HG02798 (cell line): ENCODE measurements around the gene CTXND1.
"Not testable (repeated sequence)": the region's sequence is repeated elsewhere in the genome, so short reads cannot be mapped to it uniquely, and the experiment has no call there.

Experiments used
- ATAC-seq: cut with Tn5 transposase; IDR thresholded peaks from one replicate; pipeline ENCODE4 v1.9.1; 2021; ENCODE audit warnings: mild to moderate bottlenecking; ENCODE audit not compliant: unreplicated experiment, poor library complexity

The CTXND1 gene

DNA sequence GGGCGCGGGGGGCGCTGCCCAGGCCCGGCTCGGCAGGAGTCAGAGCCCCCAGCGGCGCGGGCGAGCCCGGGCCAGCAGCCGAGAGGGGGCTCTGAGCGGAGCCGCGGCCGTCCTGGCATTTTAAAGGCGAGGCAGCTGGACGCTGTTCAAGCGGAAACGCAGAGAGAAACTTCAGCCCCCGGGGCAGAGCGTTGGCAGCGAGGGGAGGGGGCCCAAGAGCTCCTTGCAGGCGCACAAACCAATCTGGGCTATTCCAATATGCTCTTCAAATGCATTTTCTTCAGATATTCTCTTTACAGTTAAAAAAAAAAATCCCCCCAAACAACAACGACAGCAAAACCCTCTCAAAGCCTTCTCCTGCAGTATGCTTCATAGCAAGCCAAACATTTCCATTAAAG lies at the start of gene CTXND1:
Gene CTXND1, minus strand, starts transcription at position 93 of the 398 bp plus-strand sequence. CDS start 50,264 bp downstream, outside the sequence.
- ATAC-seq = no peak

DNA sequence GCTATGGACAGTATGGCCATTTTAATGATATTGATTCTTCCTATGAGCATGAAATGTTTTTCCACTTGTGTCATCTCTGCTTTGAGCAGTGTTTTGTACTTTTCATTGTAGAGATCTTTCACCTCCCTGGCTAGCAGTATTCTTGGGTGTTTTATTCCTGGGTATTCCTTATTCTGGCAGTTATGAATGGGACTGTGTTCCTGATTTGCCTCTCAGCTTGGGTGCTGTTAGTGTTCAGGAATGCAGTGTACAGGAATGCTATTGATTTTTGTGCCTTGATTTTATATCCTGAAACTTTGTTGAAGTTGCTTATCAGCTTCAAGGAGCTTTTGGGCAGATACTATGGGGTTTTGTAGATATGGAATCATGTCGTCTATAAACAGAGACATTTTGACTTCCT lies 49.5 kb upstream of the CTXND1 start:
- no peak for ATAC-seq

DNA sequence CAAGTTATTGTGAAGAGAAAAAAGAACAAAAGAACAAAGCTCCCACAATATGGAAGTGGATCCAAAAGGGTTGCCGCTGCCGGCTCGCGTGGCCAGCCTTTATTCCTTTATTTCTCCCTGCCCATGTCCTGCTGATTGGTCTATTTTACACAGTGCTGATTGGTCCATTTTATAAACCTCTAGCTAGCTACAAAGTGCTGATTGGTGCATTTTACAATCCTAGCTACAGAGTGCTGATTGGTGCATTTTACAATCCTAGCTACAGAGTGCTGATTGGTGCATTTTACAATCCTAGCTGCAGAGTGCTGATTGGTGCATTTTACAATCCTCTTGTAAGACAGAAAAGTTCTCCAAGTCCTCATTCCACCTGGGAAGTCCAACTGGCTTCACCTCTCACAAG lies 43.8 kb upstream of the CTXND1 start:
- ATAC-seq = not testable (repeated sequence)

DNA sequence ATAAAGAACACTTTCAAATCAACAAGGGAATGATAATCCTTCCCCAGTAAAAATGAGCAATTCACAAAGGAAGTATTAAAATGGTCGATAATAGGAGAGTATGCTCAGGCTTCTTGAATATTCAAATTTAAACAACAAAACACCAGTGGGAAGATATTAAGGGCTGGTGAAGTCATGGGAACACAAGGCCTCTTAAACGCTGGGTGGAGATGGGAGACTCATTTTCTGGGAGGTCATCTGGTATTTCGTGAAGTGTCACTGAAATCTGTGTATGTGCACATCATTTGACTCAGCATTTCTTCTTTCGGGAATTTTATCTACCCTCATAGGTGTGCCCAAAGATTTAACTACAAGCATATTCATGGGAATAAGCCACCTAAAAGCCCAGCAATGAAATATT lies 40.1 kb upstream of the CTXND1 start:
- ATAC-seq = no peak

DNA sequence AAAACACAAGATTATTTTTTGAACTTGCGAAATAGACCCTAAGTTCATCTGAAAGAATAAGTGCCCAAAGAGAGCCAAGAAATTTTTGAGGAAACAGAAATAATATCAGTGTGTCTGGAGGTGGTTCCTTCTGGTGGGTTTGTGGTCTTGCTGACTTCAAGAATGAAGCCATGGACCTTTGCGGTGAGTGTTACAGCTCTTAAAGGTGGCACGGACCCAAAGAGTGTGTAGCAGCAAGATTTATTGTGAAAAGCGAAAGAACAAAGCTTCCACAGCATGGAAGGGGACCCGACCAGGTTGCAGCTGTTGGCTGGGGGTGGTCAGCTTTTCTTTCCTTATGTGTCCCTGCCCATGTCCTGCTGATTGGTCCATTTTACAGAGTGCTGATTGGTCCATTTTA lies 38.9 kb upstream of the CTXND1 start:
- ATAC-seq = not testable (repeated sequence)

DNA sequence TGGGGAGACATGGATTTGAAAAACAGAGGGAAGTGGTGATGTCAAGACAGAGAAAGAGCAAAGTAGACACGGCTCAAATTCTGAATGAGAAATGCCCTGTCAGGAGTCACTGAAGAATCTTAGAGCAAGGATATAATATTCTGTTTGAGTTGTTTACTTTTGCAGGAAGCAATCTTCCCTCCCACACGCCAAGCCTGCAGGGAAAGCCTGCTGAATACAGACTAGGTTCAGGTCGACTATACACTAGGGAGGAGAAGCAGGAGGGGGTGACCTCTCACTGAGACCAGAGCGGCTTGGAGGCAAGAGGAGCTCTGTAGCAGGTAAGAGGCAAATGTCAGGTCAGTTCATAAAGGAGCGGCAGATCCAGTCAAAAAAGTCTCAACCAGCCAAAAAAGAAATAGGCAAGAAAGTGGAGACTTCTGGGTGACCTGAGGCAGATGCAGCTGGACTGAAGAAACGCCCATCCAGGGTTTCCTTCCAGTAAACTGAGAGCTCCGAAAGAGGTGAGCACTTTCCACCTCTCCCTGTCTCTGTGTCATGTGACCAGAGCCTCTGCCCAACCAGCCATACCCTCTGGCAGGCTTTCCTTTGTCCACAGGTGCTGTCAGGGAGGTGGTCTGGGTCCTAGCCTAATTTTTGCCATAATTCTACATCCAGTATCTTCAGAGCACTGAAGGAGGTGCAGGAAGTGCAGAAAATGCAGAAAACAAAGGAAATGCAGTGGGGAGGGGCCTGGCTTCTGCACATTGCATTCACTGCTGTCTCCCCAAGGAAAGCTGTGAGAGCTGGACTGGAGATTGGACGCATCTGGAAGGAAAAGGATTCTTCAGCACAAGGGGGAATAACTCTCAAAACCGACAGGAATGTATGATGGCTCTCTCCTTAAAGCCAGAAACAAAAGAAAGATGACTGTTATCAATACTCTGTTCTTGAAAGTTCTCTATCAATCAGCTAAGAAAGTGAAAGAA lies 37.8 kb upstream of the CTXND1 start:
- no peak for ATAC-seq

DNA sequence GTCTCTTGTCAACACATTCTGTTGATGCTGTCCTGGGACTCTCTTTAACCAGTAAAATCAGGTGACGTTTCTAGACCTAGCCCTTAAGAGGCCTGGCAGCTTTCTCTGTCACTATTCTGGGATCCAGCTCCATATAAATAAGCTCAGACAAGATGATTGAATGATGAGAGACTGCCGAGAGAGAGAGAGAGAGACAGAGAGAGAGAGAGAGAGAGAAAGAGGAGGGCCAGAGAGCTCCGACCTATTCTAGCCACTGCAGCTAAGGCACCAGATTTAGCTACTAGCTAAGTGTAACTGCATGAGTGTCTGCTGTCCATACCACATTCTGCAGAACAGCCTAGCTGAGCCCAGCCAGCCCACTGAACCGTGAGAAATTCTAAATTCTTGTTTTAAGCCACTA lies 36.1 kb upstream of the CTXND1 start:
- ATAC-seq = no peak

DNA sequence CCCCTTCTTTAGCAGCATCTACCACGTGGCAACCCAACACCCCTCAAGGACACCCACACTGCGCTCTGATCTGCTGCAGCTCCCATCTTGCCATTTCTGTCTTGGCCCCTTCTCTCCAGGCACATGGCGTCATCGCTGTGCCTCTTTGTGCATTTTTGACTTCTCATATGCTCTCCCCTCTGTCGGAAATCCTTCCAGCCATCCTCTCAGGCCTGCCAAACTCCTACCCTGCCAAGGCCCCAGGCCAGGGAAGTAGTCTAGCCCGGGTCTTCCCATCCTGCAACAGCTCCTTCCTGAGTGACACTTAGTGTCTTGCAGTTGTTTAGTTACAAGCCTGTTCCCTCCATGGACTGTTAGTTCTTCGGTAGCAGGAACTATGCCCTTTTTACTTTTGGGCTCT lies 34.0 kb upstream of the CTXND1 start:
- ATAC-seq = no peak

DNA sequence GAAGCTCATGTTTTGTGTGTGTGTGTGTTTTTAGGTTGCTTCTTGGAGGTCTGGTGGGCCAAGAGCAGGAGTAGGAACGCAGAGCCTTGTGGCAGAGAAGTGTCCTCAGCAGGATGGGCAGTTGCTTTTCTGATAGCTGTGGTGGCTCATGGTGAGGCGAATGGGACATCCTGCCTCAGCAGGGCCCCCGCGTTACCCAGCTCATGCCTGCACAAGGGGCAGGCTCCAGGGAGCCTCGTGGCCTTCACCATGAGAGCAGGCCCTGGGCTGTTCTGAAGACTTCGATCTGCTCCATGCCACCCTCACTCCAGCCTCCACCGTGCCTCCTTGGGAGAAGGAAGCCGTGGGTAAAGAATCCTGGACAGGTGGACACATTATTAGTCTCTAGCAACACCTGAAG lies 33.4 kb upstream of the CTXND1 start:
- ATAC-seq = no peak

DNA sequence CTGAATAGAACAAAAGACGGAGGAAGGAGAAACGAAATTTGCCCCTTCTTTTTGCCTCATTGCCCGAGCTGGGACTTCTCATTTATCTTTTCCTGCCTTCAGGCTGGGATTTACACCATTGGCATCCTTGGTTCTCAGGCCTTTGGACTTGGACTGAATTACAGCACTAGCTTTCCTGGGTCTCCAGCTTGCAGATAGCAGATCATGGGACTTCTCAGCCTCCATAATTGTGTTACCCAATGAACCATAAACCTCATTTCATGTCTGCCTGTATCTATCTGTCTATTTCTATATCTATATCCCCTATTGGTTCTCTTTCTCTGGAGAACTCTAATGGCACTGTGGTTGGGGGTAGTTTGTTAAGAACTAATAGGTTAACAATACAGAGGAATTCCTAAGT lies 31.5 kb upstream of the CTXND1 start:
- ATAC-seq = no peak

DNA sequence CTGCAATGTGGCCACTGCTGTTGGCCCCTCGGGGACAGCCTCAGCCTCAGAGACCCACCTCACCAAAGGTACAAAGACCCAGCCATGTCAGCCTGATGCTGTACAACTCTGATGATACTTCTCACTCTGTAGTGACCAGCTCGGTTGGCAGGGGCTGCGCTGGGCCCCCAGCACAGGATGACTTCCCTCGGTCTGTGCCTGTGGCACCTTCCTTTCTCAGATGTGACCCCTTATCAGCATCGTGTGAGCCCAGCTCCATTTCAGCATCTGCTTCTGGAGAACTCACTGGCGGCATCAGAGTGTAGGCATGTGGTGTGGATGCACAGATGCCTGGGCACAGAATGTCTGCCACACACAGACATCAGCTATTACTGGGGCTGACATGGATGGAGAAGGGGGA lies 25.1 kb upstream of the CTXND1 start:
- no peak for ATAC-seq

DNA sequence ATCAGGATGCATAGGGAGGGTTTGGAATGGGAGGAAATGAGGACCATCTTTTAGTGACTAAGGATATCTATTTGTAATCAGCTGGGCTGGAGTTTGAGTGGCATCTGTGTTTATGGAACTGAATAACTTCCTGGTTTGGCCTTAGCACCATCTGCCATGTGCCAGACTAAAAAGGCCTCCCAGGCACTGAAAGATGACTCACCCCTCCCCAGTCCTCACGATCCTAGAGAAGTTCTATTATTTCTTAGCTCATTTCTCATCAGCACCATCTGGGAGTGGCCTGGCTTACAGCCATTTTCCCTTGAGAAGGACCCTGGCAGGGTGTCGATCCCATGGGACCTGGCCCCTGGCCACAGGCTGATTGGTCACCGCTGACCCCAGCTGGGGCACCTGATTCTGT lies 23.9 kb upstream of the CTXND1 start:
- no peak for ATAC-seq

DNA sequence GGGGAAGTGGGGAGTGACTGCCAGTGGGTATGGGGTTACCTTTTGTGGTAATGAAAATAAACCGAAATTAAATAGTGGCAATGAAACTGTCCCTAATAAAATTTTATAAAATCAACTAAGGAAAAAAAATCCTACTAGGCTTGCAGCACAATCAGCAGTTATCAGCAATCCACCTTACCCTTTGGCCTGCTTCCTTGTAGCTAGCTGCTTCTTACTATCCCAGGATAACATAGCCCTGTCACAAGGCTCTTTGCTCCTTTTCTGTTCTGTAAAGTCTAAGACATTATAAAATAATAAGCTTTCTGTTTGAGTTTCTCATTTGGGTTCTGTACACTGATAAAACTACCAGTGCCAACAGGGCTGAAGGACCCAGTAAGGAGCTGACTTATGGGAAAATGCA lies 23.0 kb upstream of the CTXND1 start:
- no peak for ATAC-seq

DNA sequence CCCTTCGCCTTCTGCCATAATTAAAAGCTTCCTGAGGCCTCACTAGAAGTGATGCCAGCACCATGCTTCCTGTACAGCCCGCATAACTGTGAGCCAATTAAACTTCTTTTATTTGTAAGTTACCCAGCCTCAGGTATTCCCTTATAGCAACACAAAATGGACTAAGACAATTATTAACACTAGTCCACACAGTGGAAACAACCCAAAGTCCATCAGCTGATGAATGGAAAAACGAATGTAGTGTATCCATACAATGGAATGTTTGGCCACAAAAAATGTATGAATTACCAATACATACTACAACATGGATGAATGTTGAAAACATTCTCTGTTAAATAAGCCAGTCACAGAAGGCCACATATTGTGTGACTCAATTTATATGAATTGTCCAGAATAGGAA lies 22.5 kb upstream of the CTXND1 start:
- no peak for ATAC-seq

DNA sequence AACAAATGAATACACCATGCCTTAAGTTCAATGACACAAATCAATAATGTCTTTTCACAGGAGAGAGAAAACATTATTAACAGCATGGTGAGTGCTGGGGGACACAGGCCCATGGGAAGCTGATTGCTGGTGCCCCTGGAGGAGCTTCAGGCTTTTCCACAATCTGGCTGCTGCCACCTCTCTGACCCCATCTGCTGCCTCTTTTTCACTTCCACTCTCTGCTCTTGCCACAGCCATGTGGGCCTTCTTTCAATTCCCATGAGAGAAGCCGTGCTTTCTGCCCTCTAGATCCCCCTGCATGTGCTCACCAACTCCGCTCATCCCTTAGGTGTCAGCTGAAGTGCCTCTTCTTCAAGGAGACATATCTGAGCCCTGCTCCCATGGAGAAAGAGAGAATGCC lies 21.0 kb upstream of the CTXND1 start:
- ATAC-seq = no peak

DNA sequence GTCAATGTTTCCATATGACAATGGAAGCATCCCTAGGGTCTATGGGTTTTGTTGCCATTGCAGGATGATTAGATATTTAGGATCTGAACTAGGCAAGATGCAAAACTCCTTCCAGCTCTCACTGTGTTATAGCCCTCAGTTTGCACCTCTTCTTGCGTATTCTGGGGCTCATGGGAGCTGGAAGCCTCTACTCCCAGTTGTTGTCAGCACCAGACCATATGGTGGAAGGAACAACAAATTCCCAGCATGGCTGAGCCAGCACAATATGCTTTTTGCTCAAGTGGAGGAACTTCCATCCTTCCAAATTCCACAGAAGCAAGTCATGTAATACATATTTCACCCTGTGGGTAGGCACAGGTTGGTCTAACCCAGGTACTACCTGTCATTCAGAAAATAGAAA lies 18.5 kb upstream of the CTXND1 start:
- ATAC-seq = no peak

DNA sequence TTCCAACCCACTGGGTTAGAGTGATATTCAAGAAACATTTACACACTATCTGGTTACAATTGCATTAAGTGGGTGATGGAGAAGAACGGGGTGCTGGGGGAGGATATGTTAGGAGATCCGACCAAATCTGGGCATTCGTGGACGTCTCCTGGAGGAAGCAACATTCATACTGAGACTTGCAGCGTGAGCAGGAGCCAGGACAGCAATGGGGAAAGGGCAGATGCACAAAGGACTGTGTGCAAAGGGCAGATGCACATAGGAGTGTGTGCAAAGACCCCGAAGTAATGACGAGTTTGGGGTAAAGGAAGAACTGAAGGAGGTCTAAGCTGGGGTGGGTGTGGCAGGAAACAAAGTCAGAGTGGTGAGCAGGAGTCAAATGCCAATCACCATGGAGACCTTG lies 16.1 kb upstream of the CTXND1 start:
- no peak for ATAC-seq

DNA sequence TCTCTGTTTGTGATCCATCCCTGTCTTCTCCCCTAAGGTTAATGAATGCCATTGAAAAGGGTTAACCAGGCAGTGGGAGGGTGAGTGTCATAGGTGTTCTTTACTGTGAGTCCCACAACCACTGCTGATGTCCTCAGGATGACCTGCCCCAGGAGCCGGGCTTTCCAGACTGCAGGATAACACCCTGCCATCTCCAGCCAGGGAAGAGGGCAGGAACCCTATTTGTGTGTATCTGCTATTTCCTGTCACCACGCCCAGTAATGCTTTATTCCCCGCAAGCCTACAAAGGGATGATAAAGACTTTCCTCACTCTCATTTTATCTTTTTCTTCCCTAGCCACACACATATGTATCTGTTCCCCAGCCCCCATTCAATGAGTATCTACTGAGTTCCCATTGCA lies 15.6 kb upstream of the CTXND1 start:
- ATAC-seq = no peak

DNA sequence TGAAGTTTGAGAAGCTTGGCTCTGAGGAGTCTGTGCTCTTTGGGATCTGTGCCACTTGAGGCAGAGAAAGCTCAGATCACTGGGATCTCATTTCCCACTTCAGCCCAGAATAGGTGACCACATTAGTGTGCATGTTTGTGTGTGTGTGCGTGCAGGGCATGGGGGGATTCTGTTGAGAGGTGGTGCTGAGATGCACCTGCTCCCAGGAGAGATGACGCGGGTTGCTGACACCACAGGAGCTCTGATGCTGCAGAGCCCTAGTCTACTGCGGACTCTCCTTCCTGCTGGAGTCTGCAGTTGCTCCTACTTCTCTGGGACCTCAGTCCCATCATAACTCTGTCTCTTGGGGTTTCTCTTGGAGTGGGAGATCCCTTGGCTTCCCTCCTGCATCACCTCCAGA lies 14.7 kb upstream of the CTXND1 start:
- no peak for ATAC-seq

DNA sequence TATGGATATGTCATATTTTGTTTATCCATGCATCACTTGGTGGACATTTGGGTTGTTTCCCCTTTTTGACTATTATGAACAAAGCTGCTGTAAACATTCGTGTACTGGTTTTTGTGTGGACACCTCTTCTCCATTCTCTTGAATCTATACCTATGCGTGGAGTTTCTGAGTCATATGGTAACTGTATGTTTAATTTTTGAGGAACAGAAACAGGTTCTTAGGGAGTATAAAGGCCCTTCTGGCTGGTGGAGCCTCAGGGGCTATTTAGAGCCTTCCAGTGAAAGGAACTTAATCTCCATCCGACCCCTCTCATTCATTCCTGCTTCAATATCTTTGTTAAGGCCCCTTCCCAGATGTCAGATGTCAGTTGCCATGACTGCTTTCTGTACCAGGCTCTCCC lies 14.1 kb upstream of the CTXND1 start:
- ATAC-seq = no peak

DNA sequence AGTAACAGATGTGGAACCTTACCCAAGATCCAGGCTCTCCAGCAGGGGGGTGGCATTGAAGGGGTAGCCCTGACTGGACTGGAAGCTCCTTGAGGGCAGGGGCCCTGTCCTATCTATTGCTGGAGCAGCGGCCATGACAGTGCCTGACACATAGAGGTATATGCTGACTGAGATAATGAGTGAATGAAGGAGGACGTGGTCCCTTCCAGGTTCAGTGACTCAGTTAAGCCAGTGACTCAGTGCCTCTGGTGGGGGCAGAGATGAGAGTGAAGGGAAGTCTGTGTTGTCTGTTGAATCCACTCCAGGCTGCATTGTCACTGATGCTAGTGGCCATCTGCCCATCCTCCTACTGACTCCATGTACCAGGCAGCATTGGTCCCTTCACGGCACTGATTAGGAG lies 13.0 kb upstream of the CTXND1 start:
- no peak for ATAC-seq

DNA sequence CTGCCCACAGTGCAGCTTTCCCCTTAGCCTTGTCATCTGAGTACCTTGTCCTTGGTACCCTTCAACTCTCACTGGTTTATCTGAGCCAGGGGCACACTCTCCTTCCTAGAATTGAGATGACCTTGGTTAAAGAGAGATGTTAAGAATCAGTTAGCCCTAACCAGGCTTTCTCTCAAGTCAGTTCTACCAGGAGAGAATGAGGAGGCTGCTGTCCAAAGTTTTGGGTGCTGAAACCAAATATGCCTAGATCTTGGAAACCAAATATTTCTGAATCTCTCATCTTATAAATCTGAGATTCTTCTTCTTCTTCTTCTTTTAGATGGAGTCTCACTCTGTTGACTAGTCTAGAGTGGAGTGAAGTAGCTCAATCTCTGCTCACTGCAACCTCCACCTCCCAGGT lies 12.0 kb upstream of the CTXND1 start:
- no peak for ATAC-seq
